GM12878 (cell line): Measurements from ENCODE around the gene FRYL. TPM values are rescaled to one million over a fixed set of nuclear protein-coding genes. Genes with fewer than 3 reads are reported as not detected.

ENCODE experiments used
- ATAC-seq: fragments of 200-7000 bp; cut with Tn5 transposase; 3 replicates; pipeline ENCODE4 v1.9.1; 2020; ENCODE audit warnings: mild to moderate bottlenecking, moderate library complexity
- BruUV-seq: library from RNA; stranded (reverse); fragments of 400-500 nt; replicated peaks from 2 replicates; lab custom pipeline; 2021; lab: Mats Ljungman, UMichigan
- CTCF ChIA-PET: fragments of 300-600 bp; sonication (Branson Sonifier 250); formaldehyde crosslinking; extraction: SDS; loops from one replicate; lab custom pipeline; 2021; ENCODE audit warnings: inconsistent platforms; lab: Yijun Ruan, JAX
- POLR2A ChIA-PET: fragments of 350-600 bp; formaldehyde crosslinking; extraction: SDS; loops from one replicate; lab custom pipeline; 2021; ENCODE audit warnings: inconsistent platforms; lab: Charles Lee
- RAD21 ChIA-PET: fragments of 300-600 bp; sonication (Branson Sonifier 250); formaldehyde crosslinking; loops from one replicate; lab custom pipeline; 2023; ENCODE audit warnings: antibody characterized with exemption; ENCODE audit not compliant: unreplicated experiment; lab: Charles Lee
- SMC1A ChIA-PET: fragments of 300-600 bp; sonication (Branson Sonifier 250); formaldehyde crosslinking; loops from one replicate; lab custom pipeline; 2023; ENCODE audit not compliant: unreplicated experiment, uncharacterized antibody; lab: Charles Lee
- DNase-seq: peaks from one replicate; pipeline ENCODE4 v3.0.0-alpha.2; 2011; ENCODE audit warnings: low read depth, low spot score
- FAIRE-seq: peaks from 3 replicates; lab custom pipeline; 2011; peaks lifted over from hg19 to GRCh38; lab: Jason Lieb, UNC
- H2AFZ ChIP-seq: 2 replicates; pipeline ENCODE4 v1.6.0; 2011; ENCODE audit warnings: low read depth, low read length, control low read depth; ENCODE audit not compliant: control insufficient read depth
- H3K27ac ChIP-seq: 2 replicates; pipeline ENCODE4 v1.5.1; 2011; ENCODE audit warnings: control low read depth; ENCODE audit not compliant: control insufficient read depth, insufficient read depth
- H3K27me3 ChIP-seq, 2 experiments: replicated peaks in 1 of 2; 2 replicates each; pipeline versions ENCODE4 v1.6.0 to v1.6.1; 2011; ENCODE audit warnings: low read length in 1 of 2; ENCODE audit not compliant: control insufficient read depth in 2 of 2, insufficient read depth in 2 of 2
- H3K36me3 ChIP-seq, 2 experiments: 2 replicates each; pipeline ENCODE4 v1.5.1; 2011; ENCODE audit warnings: low read length in 1 of 2; ENCODE audit not compliant: control insufficient read depth in 2 of 2, insufficient read depth in 2 of 2
- H3K4me1 ChIP-seq: 2 replicates; pipeline ENCODE4 v1.6.1; 2011; ENCODE audit warnings: mild to moderate bottlenecking, low read length, moderate library complexity, mixed read lengths; ENCODE audit not compliant: control insufficient read depth, insufficient read depth
- H3K4me2 ChIP-seq: 2 replicates; pipeline ENCODE4 v1.6.0; 2011; ENCODE audit warnings: control low read depth; ENCODE audit not compliant: control insufficient read depth, insufficient read depth
- H3K4me3 ChIP-seq: fragments of 200-600 bp; sonication (generic); 2 replicates; pipeline ENCODE4 v1.5.1; 2016
- H3K79me2 ChIP-seq: 2 replicates; pipeline ENCODE4 v1.6.0; 2011; ENCODE audit warnings: low read length; ENCODE audit not compliant: control insufficient read depth, insufficient read depth
- H3K9ac ChIP-seq: 2 replicates; pipeline ENCODE4 v1.8.0; 2011; ENCODE audit warnings: low read length, control low read depth, mixed read lengths; ENCODE audit not compliant: control insufficient read depth, insufficient read depth
- H3K9me3 ChIP-seq: replicated peaks from 3 replicates; pipeline ENCODE4 v1.5.1; 2011; ENCODE audit warnings: mild to moderate bottlenecking, low read length; ENCODE audit not compliant: control insufficient read depth, insufficient read depth
- H4K20me1 ChIP-seq: 2 replicates; pipeline ENCODE4 v1.6.0; 2011; ENCODE audit not compliant: control insufficient read depth, insufficient read depth
- KLF5 ChIP-seq: fragments of 450-650 bp; IDR thresholded peaks from 2 replicates; pipeline ENCODE4 v1.6.1; 2014; ENCODE audit warnings: mild to moderate bottlenecking; ENCODE audit not compliant: partially characterized antibody
- NFYB ChIP-seq: IDR thresholded peaks from 2 replicates; pipeline ENCODE4 v1.6.1; 2011; ENCODE audit warnings: low read depth, mild to moderate bottlenecking, low read length, improper control_type of control experiment, moderate library complexity; ENCODE audit not compliant: insufficient read depth
- SIN3A ChIP-seq: IDR thresholded peaks from 2 replicates; pipeline ENCODE4 v1.6.1; 2012; ENCODE audit warnings: low read depth, low read length, improper control_type of control experiment
- SPI1 ChIP-seq: IDR thresholded peaks from 2 replicates; pipeline ENCODE4 v1.6.1; 2011; ENCODE audit warnings: low read depth, mild to moderate bottlenecking, low read length, moderate library complexity, borderline replicate concordance; ENCODE audit not compliant: insufficient read depth
- SRF ChIP-seq, 2 experiments: IDR thresholded peaks; 2 replicates each; pipeline ENCODE4 v1.6.1; 2011; ENCODE audit warnings: low read depth in 2 of 2, low read length in 2 of 2, mild to moderate bottlenecking in 1 of 2, moderate library complexity in 1 of 2
- ZNF622 ChIP-seq: fragments of 450-650 bp; IDR thresholded peaks from 2 replicates; pipeline ENCODE4 v1.6.1; 2017; ENCODE audit warnings: mild to moderate bottlenecking, inconsistent platforms
- WGBS: methylation state at CpG from one replicate; pipeline ENCODE4 v1.1.6; 2016; ENCODE audit warnings: low lambda C conversion rate; ENCODE audit not compliant: insufficient replicate concordance, insufficient coverage; ENCODE audit errors: missing lambda C conversion rate; 5-methylcytosine and 5-hydroxymethylcytosine counted together
- in situ Hi-C: fragments of 300-500 bp; cut with MboI; formaldehyde crosslinking; loops from 9 replicates; pipeline ENCODE4 v1.14.3; 2018; ENCODE audit warnings: mixed read lengths
- intact Hi-C: fragments of 100-400 bp; cut with micrococcal nuclease; formaldehyde crosslinking; loops from one replicate; pipeline ENCODE4 v1.14.2; 2022; ENCODE audit not compliant: unreplicated experiment
- polyA plus RNA-seq, 11 experiments: library from polyadenylated mRNA; depleted of rRNA in 4 of 11; unstranded in 6 of 11; stranded (reverse) in 5 of 11; fragments of >200 nt; fragmentation: Nextera tagmentation in 4 of 11; fragmentation: Illumina TruSeq in 1 of 11; extraction: Ambion mirVana in 4 of 11; extraction: Trizol in 1 of 11; gene quantifications; 1 replicate in 1 of 11; 2 replicates in 10 of 11; pipeline versions ENCODE4 v1.2.1 to v1.2.3, GENCODE V29; 2011 to 2016; ENCODE audit warnings: inconsistent platforms in 2 of 11, missing spikeins in 2 of 11, low read depth in 1 of 11
- total RNA-seq, 4 experiments: library from RNA; depleted of rRNA in 3 of 4; stranded (reverse); fragments of >200 nt in 3 of 4; fragmentation: Illumina TruSeq in 1 of 4; extraction: Trizol in 1 of 4; gene quantifications; 2 replicates each; pipeline versions ENCODE4 v1.2.1 to v1.2.3, GENCODE V29; 2013 to 2021
- TF ChIP-seq, protein P1 (sequence below): fragments of 450-650 bp; IDR thresholded peaks from 2 replicates; pipeline ENCODE4 v1.6.1; 2017; ENCODE audit warnings: mild to moderate bottlenecking, moderate library complexity
- TF ChIP-seq, protein P2 (sequence below): IDR thresholded peaks from 2 replicates; pipeline ENCODE4 v1.6.1; 2012; ENCODE audit warnings: improper control_type of control experiment, low read depth, low read length; ENCODE audit not compliant: insufficient replicate concordance

FRYL gene
- total and polyA plus RNA-seq, 10 of the 15 experiments (the other 5 are each of a cell fraction or from before 2014, with no cell fraction given) = 10.3 to 50.6 (median 28.7) TPM

GRCh38 chr4:48692044-48692443, 88.0 kb downstream of the FRYL start (continued):
- no peak for TF ChIP-seq SPI1
- TF ChIP-seq NFYB = no peak
- TF ChIP-seq, all 136 proteins: peak for 0

DNA sequence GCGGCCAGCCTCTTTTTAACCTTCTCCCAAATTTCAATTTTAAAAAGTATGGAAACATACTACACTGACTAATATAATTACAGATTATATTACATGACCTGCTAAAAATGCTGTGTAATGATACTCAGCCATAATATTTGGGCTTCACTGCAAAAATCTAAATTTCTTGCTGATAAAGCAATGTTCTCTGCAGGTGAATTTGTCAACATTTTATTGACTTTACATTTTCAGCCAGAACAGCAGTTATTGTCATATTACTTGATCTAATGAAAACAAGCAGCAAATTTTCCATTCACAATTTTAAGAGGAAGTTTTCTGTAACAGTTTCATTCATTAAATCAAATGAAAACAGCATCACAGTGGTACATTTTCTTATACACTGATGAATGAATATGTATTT, 91.1 kb downstream of the FRYL start:
- ChIA-PET POLR2A (no interaction called here), RAD21 (no interaction called here), SMC1A (interaction anchor here (0.6 kb wide), 1 partner anchor 12 kb away, joined by 3 read pairs; no protein-coding TSS in a partner anchor), CTCF (no interaction called here)
- FAIRE-seq = no peak
- H3K9me3 ChIP-seq = no peaks in the 10 kb centered on the region
- TF ChIP-seq ZNF622 (no peak), SIN3A (no peak), SRF (IDR thresholded peaks at IDR 0.05; ENCODE audit: low read depth in 2 of 2, low read length in 2 of 2) (no peak), KLF5 (no peak)
- TF ChIP-seq, protein P1, sequence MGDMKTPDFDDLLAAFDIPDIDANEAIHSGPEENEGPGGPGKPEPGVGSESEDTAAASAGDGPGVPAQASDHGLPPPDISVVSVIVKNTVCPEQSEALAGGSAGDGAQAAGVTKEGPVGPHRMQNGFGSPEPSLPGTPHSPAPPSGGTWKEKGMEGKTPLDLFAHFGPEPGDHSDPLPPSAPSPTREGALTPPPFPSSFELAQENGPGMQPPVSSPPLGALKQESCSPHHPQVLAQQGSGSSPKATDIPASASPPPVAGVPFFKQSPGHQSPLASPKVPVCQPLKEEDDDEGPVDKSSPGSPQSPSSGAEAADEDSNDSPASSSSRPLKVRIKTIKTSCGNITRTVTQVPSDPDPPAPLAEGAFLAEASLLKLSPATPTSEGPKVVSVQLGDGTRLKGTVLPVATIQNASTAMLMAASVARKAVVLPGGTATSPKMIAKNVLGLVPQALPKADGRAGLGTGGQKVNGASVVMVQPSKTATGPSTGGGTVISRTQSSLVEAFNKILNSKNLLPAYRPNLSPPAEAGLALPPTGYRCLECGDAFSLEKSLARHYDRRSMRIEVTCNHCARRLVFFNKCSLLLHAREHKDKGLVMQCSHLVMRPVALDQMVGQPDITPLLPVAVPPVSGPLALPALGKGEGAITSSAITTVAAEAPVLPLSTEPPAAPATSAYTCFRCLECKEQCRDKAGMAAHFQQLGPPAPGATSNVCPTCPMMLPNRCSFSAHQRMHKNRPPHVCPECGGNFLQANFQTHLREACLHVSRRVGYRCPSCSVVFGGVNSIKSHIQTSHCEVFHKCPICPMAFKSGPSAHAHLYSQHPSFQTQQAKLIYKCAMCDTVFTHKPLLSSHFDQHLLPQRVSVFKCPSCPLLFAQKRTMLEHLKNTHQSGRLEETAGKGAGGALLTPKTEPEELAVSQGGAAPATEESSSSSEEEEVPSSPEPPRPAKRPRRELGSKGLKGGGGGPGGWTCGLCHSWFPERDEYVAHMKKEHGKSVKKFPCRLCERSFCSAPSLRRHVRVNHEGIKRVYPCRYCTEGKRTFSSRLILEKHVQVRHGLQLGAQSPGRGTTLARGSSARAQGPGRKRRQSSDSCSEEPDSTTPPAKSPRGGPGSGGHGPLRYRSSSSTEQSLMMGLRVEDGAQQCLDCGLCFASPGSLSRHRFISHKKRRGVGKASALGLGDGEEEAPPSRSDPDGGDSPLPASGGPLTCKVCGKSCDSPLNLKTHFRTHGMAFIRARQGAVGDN = no peak
- TF ChIP-seq, protein P2, sequence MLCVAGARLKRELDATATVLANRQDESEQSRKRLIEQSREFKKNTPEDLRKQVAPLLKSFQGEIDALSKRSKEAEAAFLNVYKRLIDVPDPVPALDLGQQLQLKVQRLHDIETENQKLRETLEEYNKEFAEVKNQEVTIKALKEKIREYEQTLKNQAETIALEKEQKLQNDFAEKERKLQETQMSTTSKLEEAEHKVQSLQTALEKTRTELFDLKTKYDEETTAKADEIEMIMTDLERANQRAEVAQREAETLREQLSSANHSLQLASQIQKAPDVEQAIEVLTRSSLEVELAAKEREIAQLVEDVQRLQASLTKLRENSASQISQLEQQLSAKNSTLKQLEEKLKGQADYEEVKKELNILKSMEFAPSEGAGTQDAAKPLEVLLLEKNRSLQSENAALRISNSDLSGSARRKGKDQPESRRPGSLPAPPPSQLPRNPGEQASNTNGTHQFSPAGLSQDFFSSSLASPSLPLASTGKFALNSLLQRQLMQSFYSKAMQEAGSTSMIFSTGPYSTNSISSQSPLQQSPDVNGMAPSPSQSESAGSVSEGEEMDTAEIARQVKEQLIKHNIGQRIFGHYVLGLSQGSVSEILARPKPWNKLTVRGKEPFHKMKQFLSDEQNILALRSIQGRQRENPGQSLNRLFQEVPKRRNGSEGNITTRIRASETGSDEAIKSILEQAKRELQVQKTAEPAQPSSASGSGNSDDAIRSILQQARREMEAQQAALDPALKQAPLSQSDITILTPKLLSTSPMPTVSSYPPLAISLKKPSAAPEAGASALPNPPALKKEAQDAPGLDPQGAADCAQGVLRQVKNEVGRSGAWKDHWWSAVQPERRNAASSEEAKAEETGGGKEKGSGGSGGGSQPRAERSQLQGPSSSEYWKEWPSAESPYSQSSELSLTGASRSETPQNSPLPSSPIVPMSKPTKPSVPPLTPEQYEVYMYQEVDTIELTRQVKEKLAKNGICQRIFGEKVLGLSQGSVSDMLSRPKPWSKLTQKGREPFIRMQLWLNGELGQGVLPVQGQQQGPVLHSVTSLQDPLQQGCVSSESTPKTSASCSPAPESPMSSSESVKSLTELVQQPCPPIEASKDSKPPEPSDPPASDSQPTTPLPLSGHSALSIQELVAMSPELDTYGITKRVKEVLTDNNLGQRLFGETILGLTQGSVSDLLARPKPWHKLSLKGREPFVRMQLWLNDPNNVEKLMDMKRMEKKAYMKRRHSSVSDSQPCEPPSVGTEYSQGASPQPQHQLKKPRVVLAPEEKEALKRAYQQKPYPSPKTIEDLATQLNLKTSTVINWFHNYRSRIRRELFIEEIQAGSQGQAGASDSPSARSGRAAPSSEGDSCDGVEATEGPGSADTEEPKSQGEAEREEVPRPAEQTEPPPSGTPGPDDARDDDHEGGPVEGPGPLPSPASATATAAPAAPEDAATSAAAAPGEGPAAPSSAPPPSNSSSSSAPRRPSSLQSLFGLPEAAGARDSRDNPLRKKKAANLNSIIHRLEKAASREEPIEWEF = no peak
- H4K20me1 ChIP-seq = no peaks in the 10 kb centered on the region
- no peak overlapping the region for H3K4me3 ChIP-seq
- DNase-seq = no peak
- peaks cover 16% of the 10 kb centered on the region for H3K79me2 ChIP-seq
- no peak overlapping the region for H2AFZ ChIP-seq
- no TSS peak for BruUV-seq
- no peaks in the 10 kb centered on the region for H3K27me3 ChIP-seq
- no peak overlapping the region for H3K9ac ChIP-seq
- WGBS = 100% methylated on average over 1 of the region's 1 CpG
- peaks cover 5% of the 10 kb centered on the region for H3K4me1 ChIP-seq
- intact Hi-C loops (no loop called here), in situ Hi-C loops (no loop called here)
- no peak overlapping the region for H3K4me2 ChIP-seq
- ATAC-seq = no peak
- no peaks in the 10 kb centered on the region for H3K36me3 ChIP-seq
- no peak overlapping the region for H3K27ac ChIP-seq
